Endothelial cell of umbilical vein (primary cell): ENCODE measurements around the gene ADCYAP1R1.

Source experiments
- MYC ChIP-seq: IDR thresholded peaks from one replicate; pipeline ENCODE4 v1.6.1; 2011; ENCODE audit warnings: mild to moderate bottlenecking, low read depth, low read length
- POLR2A ChIP-seq: IDR thresholded peaks from 2 replicates; pipeline ENCODE4 v1.6.1; 2012; ENCODE audit warnings: low read depth, mild to moderate bottlenecking, control low read depth, low read length
- POLR2AphosphoS5 ChIP-seq: IDR thresholded peaks from 2 replicates; pipeline ENCODE4 v1.6.1; 2012; ENCODE audit warnings: low read depth, mild to moderate bottlenecking, control low read depth, low read length, moderate library complexity; ENCODE audit not compliant: insufficient read depth
- TF ChIP-seq, protein P1 (sequence below), 2 donors: IDR thresholded peaks; 1 replicate in 1 of 2; 2 replicates in 1 of 2; pipeline ENCODE4 v1.5.1; 2011; ENCODE audit warnings: low read length in 2 of 2, mild to moderate bottlenecking in 2 of 2, moderate library complexity in 2 of 2, control low read depth in 1 of 2, inconsistent platforms in 1 of 2, low read depth in 1 of 2; ENCODE audit not compliant: insufficient read depth in 1 of 2; ENCODE audit errors: extremely low read depth in 1 of 2
- TF ChIP-seq, protein P2 (sequence below): IDR thresholded peaks from 2 replicates; pipeline ENCODE4 v1.6.1; 2011; ENCODE audit not compliant: insufficient read depth, insufficient read length

DNA sequence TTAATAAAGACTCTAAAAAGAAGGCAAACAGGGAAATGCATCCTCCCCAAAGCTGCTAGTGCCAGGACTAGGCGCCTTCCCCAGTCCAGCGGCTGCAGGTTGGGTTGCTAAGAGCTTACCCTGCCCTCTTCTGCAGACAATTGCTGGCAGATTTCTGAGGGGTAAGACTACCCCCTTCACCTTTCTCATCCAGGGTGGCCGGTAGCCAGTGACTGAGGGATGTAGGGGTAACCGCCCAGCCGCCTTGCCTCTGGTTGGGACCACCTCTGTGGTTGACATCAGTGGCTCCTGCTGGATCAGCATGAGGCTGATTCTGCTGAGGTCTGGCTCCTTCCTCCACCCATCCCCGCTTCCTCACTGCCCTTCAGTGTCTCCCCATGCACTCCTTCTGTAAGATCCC is 71.2 kb downstream of the ADCYAP1R1 start:
- TF ChIP-seq, protein P1, sequence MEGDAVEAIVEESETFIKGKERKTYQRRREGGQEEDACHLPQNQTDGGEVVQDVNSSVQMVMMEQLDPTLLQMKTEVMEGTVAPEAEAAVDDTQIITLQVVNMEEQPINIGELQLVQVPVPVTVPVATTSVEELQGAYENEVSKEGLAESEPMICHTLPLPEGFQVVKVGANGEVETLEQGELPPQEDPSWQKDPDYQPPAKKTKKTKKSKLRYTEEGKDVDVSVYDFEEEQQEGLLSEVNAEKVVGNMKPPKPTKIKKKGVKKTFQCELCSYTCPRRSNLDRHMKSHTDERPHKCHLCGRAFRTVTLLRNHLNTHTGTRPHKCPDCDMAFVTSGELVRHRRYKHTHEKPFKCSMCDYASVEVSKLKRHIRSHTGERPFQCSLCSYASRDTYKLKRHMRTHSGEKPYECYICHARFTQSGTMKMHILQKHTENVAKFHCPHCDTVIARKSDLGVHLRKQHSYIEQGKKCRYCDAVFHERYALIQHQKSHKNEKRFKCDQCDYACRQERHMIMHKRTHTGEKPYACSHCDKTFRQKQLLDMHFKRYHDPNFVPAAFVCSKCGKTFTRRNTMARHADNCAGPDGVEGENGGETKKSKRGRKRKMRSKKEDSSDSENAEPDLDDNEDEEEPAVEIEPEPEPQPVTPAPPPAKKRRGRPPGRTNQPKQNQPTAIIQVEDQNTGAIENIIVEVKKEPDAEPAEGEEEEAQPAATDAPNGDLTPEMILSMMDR (IDR thresholded peaks at IDR 0.05; ENCODE audit: extremely low read depth in 1 of 2, insufficient read depth in 1 of 2, low read depth in 1 of 2, low read length in 2 of 2): no peak
- TF ChIP-seq, protein P2, sequence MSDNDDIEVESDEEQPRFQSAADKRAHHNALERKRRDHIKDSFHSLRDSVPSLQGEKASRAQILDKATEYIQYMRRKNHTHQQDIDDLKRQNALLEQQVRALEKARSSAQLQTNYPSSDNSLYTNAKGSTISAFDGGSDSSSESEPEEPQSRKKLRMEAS: no peak
- TF ChIP-seq MYC (no peak), POLR2A (no peak), POLR2AphosphoS5 (no peak)
